ENCODE measurements around the gene TNNT3.

TNNT3 gene

DNA sequence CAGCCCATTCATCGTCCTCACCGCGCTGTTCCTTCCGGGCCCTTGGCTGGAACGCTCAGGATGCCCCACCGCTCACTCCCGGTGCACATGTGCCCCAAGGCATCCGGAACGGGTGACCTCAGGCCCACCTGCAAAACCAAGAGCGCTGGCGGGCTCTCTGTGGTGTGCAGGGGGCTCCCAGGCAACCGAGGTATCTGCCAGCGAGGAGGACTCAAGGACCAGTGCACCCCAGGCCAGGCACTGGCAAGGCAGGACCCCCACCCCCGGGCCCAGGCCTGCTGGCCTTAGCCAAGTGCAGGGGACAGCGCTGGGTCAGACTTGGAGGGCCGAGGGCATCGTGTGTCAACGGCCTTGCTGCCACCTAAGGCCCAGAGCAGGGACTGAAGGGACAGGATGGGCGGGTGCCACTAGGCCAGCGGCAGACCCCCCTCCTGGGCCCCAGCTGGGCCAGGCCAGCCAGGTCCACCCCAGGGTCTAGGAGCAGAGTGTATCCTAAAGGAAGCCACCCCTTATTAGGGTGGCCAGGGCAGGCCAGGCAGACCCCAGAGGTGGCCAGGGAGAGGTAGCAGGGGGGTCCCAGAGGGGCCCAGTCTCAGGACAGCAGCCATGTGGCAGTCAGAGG lies 8.5 kb downstream of the TNNT3 start:
- Histone ChIP-seq H3K27me3 (ENCODE audit: insufficient read depth, low read depth, severe bottlenecking) (peaks cover 71% of the 10 kb centered on the region), H3K4me3 (ENCODE audit: low read depth, low read length) (no peak overlapping the region), H3K36me3 (no peaks in the 10 kb centered on the region), H3K9me3 (ENCODE audit: severe bottlenecking) (no peaks in the 10 kb centered on the region), H3K27ac (no peak overlapping the region)
- no peak for TF ChIP-seq CTCF (IDR thresholded peaks at IDR 0.05; ENCODE audit: low read depth, low read length)
- peak; percentile 3 for DNase-seq

DNA sequence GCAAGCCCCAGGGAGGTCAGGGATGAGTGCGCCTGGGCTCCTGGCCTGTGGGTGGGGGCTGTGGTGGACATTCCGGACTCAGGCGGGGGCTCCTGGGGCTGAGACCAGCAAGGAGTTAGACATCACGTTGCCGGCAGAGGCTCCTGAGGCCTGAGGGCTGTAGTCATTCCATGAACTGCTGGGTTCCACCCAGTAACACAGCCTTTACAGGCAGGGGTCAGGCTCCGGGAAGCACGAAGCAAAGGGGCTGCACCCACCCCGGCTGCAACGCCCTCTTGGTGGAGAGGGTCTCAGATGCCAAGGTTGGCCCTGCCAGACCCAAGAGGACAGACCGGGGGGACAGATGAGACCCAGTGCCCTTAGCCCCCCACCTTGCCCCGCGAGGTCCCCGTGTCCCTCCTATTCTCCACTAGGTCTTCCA lies 9.0 kb downstream of the TNNT3 start:
- H3K9me3 ChIP-seq (ENCODE audit: severe bottlenecking) = no peaks in the 10 kb centered on the region
- TF ChIP-seq CTCF (IDR thresholded peaks at IDR 0.05; ENCODE audit: low read depth, low read length) = no peak
- H3K36me3 ChIP-seq = no peaks in the 10 kb centered on the region
- H3K27me3 ChIP-seq (ENCODE audit: insufficient read depth, low read depth, severe bottlenecking) = peaks cover 70% of the 10 kb centered on the region
- no peak for DNase-seq
- H3K27ac ChIP-seq = no peak overlapping the region
- H3K4me3 ChIP-seq (ENCODE audit: low read depth, low read length) = no peak overlapping the region

DNA sequence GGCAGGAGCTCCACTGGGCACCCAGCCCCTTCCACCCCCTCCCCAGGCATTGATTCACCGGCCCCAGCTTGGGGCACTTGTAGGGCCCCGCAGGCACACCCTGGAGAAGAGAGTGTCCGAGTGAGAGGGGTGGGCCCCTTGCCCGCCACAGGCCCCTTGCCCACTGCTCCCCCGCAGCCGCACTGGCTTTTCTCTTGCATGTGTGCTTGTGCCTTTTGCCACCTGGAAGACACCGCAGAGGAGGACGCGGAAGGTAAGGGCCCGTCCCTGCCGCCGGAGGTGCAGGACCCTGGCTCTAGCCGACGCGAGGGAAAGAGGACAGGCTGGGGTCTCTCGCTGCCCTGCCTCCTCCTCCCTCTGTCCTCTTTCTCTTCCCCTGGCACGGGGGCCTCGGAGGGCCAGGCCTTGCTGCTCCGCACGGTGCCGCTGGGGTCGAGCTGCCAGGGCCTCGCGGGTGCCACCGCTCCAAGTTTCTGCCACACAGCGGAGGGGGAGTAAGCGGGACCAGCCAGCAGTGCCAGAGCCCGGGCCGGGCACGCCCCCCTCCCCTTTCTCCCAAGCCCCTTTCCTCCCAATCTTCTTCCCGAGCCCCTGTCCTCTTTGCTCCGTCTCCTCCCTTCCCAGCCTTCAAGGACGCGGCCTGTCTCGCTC lies 9.5 kb downstream of the TNNT3 start:
- no peak for DNase-seq
- no peak for TF ChIP-seq CTCF (IDR thresholded peaks at IDR 0.05; ENCODE audit: low read depth, low read length)
- H3K4me3 ChIP-seq (ENCODE audit: low read depth, low read length) = no peak overlapping the region
- H3K27ac ChIP-seq = no peak overlapping the region
- H3K9me3 ChIP-seq (ENCODE audit: severe bottlenecking) = no peaks in the 10 kb centered on the region
- H3K36me3 ChIP-seq = no peaks in the 10 kb centered on the region
- H3K27me3 ChIP-seq (ENCODE audit: insufficient read depth, low read depth, severe bottlenecking) = peaks cover 72% of the 10 kb centered on the region

DNA sequence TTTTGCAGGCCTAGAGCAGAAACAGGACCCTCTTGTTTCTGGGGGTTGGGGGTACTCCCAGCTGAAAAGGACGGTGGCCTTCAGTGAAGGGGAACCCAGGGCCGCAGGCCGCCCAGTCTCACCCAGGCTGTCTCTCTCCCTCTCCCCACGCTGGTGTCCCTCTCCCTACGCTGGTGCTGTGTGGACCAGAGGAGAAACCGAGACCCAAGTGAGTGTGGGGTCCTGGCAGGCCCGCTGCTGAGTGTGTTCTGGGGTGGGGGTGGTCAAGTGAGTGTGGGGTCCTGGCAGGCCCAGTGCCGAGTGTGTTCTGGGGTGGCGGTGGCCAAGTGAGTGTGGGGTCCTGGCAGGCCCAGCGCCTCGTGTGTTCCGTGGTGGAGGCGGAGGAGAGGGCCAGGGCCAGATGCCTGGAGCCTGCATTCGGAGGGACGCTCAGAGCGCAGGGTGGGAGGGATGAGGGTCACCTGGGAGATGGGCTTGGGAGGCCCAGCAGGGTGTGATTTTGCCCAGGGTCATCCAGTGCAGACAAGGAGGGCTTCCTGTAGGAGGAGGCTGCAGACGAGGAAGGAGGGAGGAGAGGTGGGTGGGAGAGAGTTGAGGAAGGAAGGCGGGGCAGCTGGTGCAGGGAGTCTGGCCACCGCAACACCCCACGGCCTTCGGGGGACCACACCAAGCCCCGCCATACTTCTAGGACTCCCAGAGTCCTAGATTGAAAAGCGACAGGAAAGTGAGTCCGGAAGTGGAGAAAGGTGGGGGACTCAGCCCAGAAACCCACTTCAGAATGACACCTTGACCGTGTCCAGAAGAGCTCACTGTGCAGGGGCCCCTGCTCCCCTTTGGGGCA lies 10.3 kb downstream of the TNNT3 start:
- Histone ChIP-seq H3K4me3 (ENCODE audit: low read depth, low read length) (no peak overlapping the region), H3K27me3 (ENCODE audit: insufficient read depth, low read depth, severe bottlenecking) (peaks cover 77% of the 10 kb centered on the region), H3K9me3 (ENCODE audit: severe bottlenecking) (no peaks in the 10 kb centered on the region), H3K27ac (no peak overlapping the region), H3K36me3 (no peaks in the 10 kb centered on the region)
- TF ChIP-seq CTCF (IDR thresholded peaks at IDR 0.05; ENCODE audit: low read depth, low read length) = no peak
- DNase-seq = no peak

DNA sequence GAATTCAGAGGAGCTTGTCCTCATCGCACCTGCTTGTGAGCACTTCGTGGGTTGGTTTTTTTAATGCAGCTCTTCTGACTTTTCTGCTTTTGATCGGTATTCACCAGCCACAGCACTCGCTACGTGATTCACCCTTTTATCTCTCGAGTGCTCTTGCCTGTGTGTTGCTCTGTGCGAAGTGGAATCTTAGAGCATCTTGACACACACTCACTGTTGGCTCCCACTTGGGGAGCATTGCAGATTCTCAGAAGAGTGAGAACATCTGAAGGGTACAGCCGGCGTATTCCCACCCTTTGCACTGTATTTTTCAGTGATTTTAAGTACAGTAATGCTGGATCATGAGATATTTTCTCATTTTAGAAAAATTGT lies 10.9 kb downstream of the TNNT3 start:
- H3K27me3 ChIP-seq (ENCODE audit: insufficient read depth, low read depth, severe bottlenecking) = peaks cover 82% of the 10 kb centered on the region

More for the DNA sequence above, 10.9 kb downstream of the TNNT3 start:
- H3K9me3 ChIP-seq (ENCODE audit: severe bottlenecking) = no peaks in the 10 kb centered on the region
- TF ChIP-seq CTCF (IDR thresholded peaks at IDR 0.05; ENCODE audit: low read depth, low read length) = no peak
- H3K4me3 ChIP-seq (ENCODE audit: low read depth, low read length) = no peak overlapping the region
- no peak overlapping the region for H3K27ac ChIP-seq
- DNase-seq = no peak
- no peaks in the 10 kb centered on the region for H3K36me3 ChIP-seq

Measured in WERI-Rb-1 (cell line).